HepG2 (cell line): ENCODE measurements around the gene TMEM156. TPM values are rescaled to one million over a fixed set of nuclear protein-coding genes. Genes with fewer than 3 reads are reported as not detected.

ENCODE experiments used
- ATAC-seq: fragments of 200-7000 bp; cut with Tn5 transposase; 3 replicates; pipeline ENCODE4 v1.9.1; 2020; ENCODE audit warnings: mild to moderate bottlenecking, moderate library complexity
- BruUV-seq: library from RNA; stranded (reverse); fragments of 400-500 nt; replicated peaks from 2 replicates; lab custom pipeline; 2021; lab: Mats Ljungman, UMichigan
- CTCF ChIA-PET: fragments of 300-600 bp; formaldehyde crosslinking; extraction: SDS; loops from one replicate; lab custom pipeline; 2021; ENCODE audit warnings: low total read pairs, inconsistent platforms, low intra/inter-chr PET ratio; lab: Yijun Ruan, JAX
- POLR2A ChIA-PET: fragments of 350-600 bp; sonication (Branson Sonifier 250); formaldehyde crosslinking; loops from one replicate; lab custom pipeline; 2020; ENCODE audit warnings: antibody characterized with exemption, inconsistent platforms; lab: Yijun Ruan, JAX
- DNase-seq: peaks from one replicate; pipeline ENCODE4 v3.0.0-alpha.2; 2015; ENCODE audit warnings: low spot score
- FAIRE-seq: peaks from 3 replicates; lab custom pipeline; 2011; peaks lifted over from hg19 to GRCh38; lab: Jason Lieb, UNC
- H2AFZ ChIP-seq: one replicate; pipeline ENCODE4 v1.6.1; 2011; ENCODE audit warnings: low read length, inconsistent platforms
- H3K27ac ChIP-seq: fragments of 300-600 bp; 3 replicates; pipeline ENCODE4 v1.8.0; 2011; ENCODE audit warnings: mixed run types, mild to moderate bottlenecking, mixed read lengths, low read length, inconsistent platforms; ENCODE audit not compliant: insufficient read depth; ENCODE audit errors: extremely low read length
- H3K27me3 ChIP-seq, 2 experiments: fragments of 200-600 bp in 1 of 2; 2 replicates in 1 of 2; 3 replicates in 1 of 2; pipeline versions ENCODE4 v1.6.0 to v1.8.0; 2011; ENCODE audit warnings: low read length in 2 of 2, mild to moderate bottlenecking in 2 of 2, moderate library complexity in 2 of 2, inconsistent platforms in 1 of 2; ENCODE audit not compliant: insufficient read depth in 2 of 2, control insufficient read depth in 1 of 2
- H3K36me3 ChIP-seq, 2 experiments: fragments of 200-600 bp in 1 of 2; replicated peaks in 1 of 2; 2 replicates in 1 of 2; 3 replicates in 1 of 2; pipeline versions ENCODE4 v1.5.1 to v1.8.0; 2011; ENCODE audit warnings: low read length in 2 of 2, inconsistent platforms in 1 of 2; ENCODE audit not compliant: insufficient read depth in 2 of 2, control insufficient read depth in 1 of 2
- H3K4me1 ChIP-seq: 2 replicates; pipeline ENCODE4 v1.5.1; 2012; ENCODE audit warnings: low read length, inconsistent platforms; ENCODE audit not compliant: insufficient read depth
- H3K4me2 ChIP-seq: 2 replicates; pipeline ENCODE4 v1.6.0; 2011; ENCODE audit warnings: low read depth, low read length, inconsistent platforms
- H3K4me3 ChIP-seq, 3 experiments: fragments of 200-600 bp in 1 of 3; sonication (generic), shearing (Covaris generic) in 1 of 3; replicated peaks in 1 of 3; 2 replicates each; pipeline ENCODE4 v1.5.1; 2011 to 2016; ENCODE audit warnings: low read length in 3 of 3, inconsistent platforms in 2 of 3, low read depth in 2 of 3, mild to moderate bottlenecking in 2 of 3, control low read depth in 1 of 3, mixed read lengths in 1 of 3; ENCODE audit not compliant: insufficient read depth in 1 of 3
- H3K79me2 ChIP-seq: one replicate; pipeline ENCODE4 v1.6.1; 2011; ENCODE audit warnings: low read length, inconsistent platforms; ENCODE audit not compliant: insufficient read depth
- H3K9ac ChIP-seq: 2 replicates; pipeline ENCODE4 v1.6.0; 2011; ENCODE audit warnings: mild to moderate bottlenecking, low read depth, low read length, inconsistent platforms; ENCODE audit not compliant: insufficient read depth
- H3K9me3 ChIP-seq: 2 replicates; pipeline ENCODE4 v1.5.1; 2012; ENCODE audit warnings: mild to moderate bottlenecking, low read length
- H4K20me1 ChIP-seq: 2 replicates; pipeline ENCODE4 v1.6.0; 2011; ENCODE audit warnings: inconsistent platforms, mild to moderate bottlenecking, low read length, moderate library complexity; ENCODE audit not compliant: insufficient read depth
- CEBPZ ChIP-seq: IDR thresholded peaks from 2 replicates; pipeline ENCODE4 v1.6.1; 2012; ENCODE audit warnings: low read length, improper control_type of control experiment
- FLYWCH1 ChIP-seq: sonication (generic); formaldehyde crosslinking; IDR thresholded peaks from 2 replicates; pipeline ENCODE4 v1.8.1; 2023; ENCODE audit warnings: mild to moderate bottlenecking, missing genetic modification reagents
- HINFP ChIP-seq: sonication (generic); formaldehyde crosslinking; IDR thresholded peaks from 2 replicates; pipeline ENCODE4 v1.4.0; 2020; ENCODE audit warnings: low read depth, mild to moderate bottlenecking, missing genetic modification reagents
- NR2C2 ChIP-seq: sonication (generic); formaldehyde crosslinking; IDR thresholded peaks from 2 replicates; pipeline ENCODE4 v1.4.0; 2020; ENCODE audit warnings: missing genetic modification reagents, mild to moderate bottlenecking, moderate library complexity, borderline replicate concordance
- TAF15 ChIP-seq: fragments of 200-400 bp; formaldehyde crosslinking; IDR thresholded peaks from one replicate; pipeline ENCODE4 v1.6.1; 2018; ENCODE audit warnings: mild to moderate bottlenecking, low read depth, low read length; ENCODE audit not compliant: poor library complexity, severe bottlenecking
- ZBTB37 ChIP-seq: sonication (generic); formaldehyde crosslinking; IDR thresholded peaks from 2 replicates; pipeline ENCODE4 v1.4.0; 2020; ENCODE audit warnings: mild to moderate bottlenecking, missing genetic modification reagents
- ZNF530 ChIP-seq: sonication (generic); formaldehyde crosslinking; IDR thresholded peaks from 2 replicates; pipeline ENCODE4 v1.5.0; 2020; ENCODE audit warnings: low read depth, mild to moderate bottlenecking, missing genetic modification reagents
- ZNF550 ChIP-seq: sonication (generic); formaldehyde crosslinking; IDR thresholded peaks from 2 replicates; pipeline ENCODE4 v1.4.0; 2020; ENCODE audit warnings: mild to moderate bottlenecking, missing genetic modification reagents, borderline replicate concordance
- ZNF639 ChIP-seq: conservative IDR thresholded peaks from 2 replicates; pipeline ENCODE4 v1.6.1; 2018; ENCODE audit warnings: missing genetic modification reagents
- WGBS: methylation state at CpG from one replicate; pipeline ENCODE4 v1.1.6; 2017; ENCODE audit warnings: low lambda C conversion rate; 5-methylcytosine and 5-hydroxymethylcytosine counted together
- in situ Hi-C: cut with HindIII; loops from 2 replicates; pipeline ENCODE4 v1.10.0; 2017; ENCODE audit warnings: low pct_unique_long_range_greater_than_20kb; ENCODE audit not compliant: extremely low pct_ligation_motif_present
- intact Hi-C: fragments of 100-400 bp; cut with micrococcal nuclease; formaldehyde crosslinking; loops from one replicate; pipeline ENCODE4 v1.10.0; 2022; ENCODE audit not compliant: unreplicated experiment
- polyA plus RNA-seq, 8 experiments: library from polyadenylated mRNA; depleted of rRNA in 3 of 8; stranded (reverse) in 7 of 8; unstranded in 1 of 8; fragments of >200 nt; fragmentation: Illumina TruSeq in 4 of 8; extraction: Trizol in 4 of 8; gene quantifications; 2 replicates each; pipeline versions ENCODE4 v1.2.1 to v1.2.3, GENCODE V29; 2011 to 2016; ENCODE audit warnings: low read depth in 4 of 8, missing spikeins in 1 of 8, mixed read lengths in 1 of 8; ENCODE audit not compliant: insufficient read depth in 1 of 8
- total RNA-seq, 5 experiments: library from RNA; depleted of rRNA; stranded (reverse); fragments of >200 nt; fragmentation: Illumina TruSeq; extraction: Trizol; gene quantifications; 2 replicates each; pipeline ENCODE4 v1.2.3, GENCODE V29; 2016; ENCODE audit warnings: low read depth in 1 of 5

Gene TMEM156
- total and polyA plus RNA-seq, 2 of the 13 experiments (the other 11 are each of a cell fraction or from before 2014, with no cell fraction given): 1.6 TPM; not detected in 1

GRCh38 chr4:38930707-38931106, 101.5 kb downstream of the TMEM156 start:
- WGBS: 95% methylated on average over 6 of the region's 6 CpGs
- intact Hi-C loops: loop anchor here (10.0 kb wide), 1 partner anchor 54 kb away; no protein-coding TSS in a partner anchor
- BruUV-seq: no TSS peak
- H3K36me3 ChIP-seq: peaks cover 33 to 74% of the 10 kb centered on the region in 2 experiments
- TF ChIP-seq HINFP (CRISPR knock-in tag): no peak
- no peak for TF ChIP-seq NR2C2
- no peak for TF ChIP-seq TAF15
- no peak for TF ChIP-seq CEBPZ
- no peak for TF ChIP-seq ZNF530 (CRISPR knock-in tag)
- no peak for TF ChIP-seq ZBTB37 (CRISPR knock-in tag)
- no peak for TF ChIP-seq ZNF639 (CRISPR knock-in tag)
- TF ChIP-seq FLYWCH1 (CRISPR knock-in tag): no peak
- no peak for TF ChIP-seq ZNF550 (CRISPR knock-in tag)
- FAIRE-seq (no peak), ATAC-seq (no peak), DNase-seq (no peak)
- no peaks in the 10 kb centered on the region for H3K9me3 ChIP-seq
- H3K9ac ChIP-seq: no peak overlapping the region
- H3K4me2 ChIP-seq: no peak overlapping the region
- H3K79me2 ChIP-seq: no peaks in the 10 kb centered on the region
- peaks cover 15% of the 10 kb centered on the region for H3K4me1 ChIP-seq
- no peaks in the 10 kb centered on the region for H4K20me1 ChIP-seq
- H3K27ac ChIP-seq: no peak overlapping the region
- H2AFZ ChIP-seq: no peak overlapping the region
- no peaks in the 10 kb centered on the region for H3K27me3 ChIP-seq
- CTCF ChIA-PET: no interaction called here
- H3K4me3 ChIP-seq: no peak overlapping the region
- in situ Hi-C loops: no loop called here
- POLR2A ChIA-PET: no interaction called here
